ENCODE measurements around the gene KCNMB1.
"Not testable (repeated sequence)": the region's sequence is repeated elsewhere in the genome, so short reads cannot be mapped to it uniquely, and the experiment has no call there.

KCNMB1 gene

GRCh38 chr5:170413897-170414296, 24.7 kb upstream of the KCNMB1 start:
- DNase-seq = no peak

DNA sequence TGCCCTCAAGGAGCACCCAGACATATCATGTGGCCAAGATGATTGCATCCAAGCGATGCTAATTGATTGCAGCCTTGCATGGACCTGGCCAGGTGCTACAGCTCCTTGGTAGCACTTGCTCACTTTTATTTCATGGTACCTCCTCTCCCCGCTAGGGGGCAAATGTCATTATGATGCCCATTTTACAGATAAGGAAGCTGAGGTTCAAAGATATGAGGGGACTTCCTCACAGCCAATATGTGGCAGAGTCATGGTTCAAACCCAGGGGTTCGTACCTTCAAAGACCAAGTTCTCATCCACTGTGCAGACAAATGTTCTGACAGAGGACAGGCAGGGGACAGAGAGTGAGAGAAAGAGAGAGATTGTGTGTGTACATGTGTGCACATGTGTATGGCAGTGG, 21.9 kb upstream of the KCNMB1 start:
- DNase-seq = no peak

DNA sequence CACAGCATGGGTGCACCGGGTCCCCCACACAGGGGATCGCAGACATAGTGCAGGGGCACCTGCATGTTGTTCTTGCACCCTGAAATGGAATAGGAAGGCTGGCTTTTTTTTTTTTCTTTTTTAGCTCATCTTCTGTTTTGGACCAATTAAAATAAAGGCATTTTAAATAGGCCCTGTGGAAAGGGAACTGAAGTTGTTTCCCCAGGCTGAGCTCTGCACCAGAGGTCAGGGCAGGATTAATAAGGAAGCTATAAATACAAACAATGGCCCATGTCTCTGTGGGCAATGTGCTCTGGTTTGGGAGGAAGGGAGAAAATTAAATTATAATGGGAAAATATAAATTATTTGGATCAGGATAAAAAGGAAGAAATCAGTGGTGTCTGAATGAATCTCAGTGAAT, 21.2 kb upstream of the KCNMB1 start:
- DNase-seq = no peak

DNA sequence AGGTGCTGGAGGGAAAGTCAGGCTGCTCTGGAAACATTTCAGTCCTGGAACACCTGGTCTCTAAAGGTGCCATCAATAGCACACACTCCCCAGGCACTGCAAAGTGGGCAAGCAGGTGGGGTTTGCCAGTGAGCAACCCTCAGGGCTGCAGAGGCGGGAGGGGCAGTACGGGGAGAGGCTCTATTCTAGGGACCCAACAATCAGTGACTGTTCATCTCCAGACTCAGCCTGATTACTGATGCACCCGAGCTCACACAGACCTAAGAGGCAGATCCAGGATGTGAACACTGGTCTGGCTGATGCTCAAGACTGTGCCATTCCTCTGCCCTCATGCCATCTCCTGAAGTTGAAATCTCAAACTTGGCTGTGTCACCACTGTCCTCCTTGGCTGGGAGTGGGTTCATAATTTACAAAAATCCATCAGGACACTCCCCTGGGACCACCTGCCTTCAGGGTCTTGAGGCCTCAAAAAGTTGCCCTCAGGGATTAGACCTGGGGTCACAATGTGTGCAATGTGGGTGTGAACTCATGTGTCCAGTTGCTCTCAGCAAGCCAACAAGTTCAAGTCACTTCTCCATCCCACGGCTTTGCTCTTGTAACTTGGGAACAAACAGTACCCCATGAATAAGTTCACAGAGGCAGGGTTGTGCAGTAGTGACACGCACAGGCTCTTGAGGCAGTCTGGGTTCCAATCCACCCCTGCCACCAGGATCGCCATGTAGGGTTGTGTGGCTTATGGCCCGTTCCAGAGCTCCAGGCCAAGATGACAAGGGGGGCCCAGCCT, 19.9 kb upstream of the KCNMB1 start:
- no peak for DNase-seq

DNA sequence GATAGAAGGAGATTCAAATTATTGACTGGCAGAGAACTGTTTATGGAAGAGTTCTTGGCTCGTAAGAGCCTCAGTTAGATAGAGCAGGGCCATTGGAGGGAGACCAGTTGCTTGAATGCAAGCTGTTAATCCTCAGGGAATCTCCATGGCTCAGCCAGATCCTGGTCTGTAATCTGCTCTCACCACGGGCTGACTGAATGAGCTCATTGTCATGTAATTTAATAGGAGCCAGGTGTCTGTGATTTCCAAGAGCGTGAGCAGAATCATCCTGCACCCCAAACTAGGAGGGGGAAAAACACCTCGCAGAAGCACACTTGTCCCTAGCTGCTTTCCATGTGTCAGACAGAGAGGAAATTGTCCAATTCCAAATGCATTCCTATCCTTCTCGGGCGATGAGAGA, 19.1 kb upstream of the KCNMB1 start:
- DNase-seq = no peak

DNA sequence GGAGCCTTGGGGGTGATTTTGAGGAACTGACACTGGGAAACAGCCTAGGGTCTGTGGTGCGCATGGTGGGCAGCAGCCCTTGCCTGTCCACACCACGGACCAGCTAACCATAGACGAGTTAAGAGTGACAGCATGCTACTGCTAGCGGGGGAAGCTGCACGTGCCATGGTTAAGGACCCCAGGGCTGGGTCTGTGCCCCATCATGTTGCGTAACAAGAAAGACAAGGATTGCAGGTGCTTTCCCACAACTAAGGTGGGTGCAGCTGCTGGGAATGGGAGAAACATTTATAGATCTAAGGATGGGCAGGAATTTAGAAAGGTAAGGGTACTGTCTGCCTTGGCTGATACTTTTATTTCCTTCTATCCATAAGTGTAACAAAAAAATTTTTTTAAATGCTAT, 17.9 kb upstream of the KCNMB1 start:
- DNase-seq = no peak

GRCh38 chr5:170405817-170406216, 16.6 kb upstream of the KCNMB1 start:
- no peak for DNase-seq

DNA sequence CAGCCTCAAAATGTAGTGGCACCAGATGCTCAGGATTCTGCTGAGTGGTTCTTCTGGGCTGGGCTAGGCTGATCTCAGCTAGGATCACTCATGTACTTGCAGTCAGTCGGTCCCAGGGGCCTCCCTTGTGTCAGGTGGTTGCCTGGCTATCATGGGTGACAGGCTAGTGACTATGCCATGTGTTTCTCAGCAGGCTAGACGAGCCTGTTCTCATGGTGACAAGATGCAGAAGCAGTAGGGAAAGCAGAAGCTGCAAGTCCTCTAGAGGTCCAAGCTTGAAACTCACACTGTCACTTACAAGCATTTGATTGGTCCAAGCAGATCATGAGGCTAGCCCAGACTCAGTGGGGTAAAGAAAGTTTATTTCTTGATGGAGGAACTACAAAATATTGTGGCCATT, 15.2 kb upstream of the KCNMB1 start:
- DNase-seq = no peak

DNA sequence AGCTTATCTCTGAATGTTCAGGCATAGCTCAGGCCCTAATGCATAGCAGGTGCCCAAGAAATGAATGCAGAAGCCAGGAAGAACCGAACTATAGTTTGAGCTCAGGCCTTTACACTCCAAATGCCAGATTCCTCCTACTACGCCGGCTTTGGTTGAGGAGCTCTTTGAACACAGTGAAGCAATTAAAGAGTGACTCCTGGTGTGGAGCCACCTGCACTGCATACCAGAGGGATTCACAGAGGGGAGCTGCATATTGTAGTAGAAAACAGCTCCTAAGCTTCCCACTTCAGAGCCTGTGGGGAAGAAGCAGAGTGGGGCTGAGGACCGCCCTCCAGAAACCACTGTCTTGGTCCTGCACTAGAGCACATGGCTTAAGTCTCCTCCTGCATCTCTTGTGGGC, 14.5 kb upstream of the KCNMB1 start:
- no peak for DNase-seq

GRCh38 chr5:170402508-170402907, 13.3 kb upstream of the KCNMB1 start:
- no peak for DNase-seq

GRCh38 chr5:170397059-170397458, 7.9 kb upstream of the KCNMB1 start:
- no peak for DNase-seq

DNA sequence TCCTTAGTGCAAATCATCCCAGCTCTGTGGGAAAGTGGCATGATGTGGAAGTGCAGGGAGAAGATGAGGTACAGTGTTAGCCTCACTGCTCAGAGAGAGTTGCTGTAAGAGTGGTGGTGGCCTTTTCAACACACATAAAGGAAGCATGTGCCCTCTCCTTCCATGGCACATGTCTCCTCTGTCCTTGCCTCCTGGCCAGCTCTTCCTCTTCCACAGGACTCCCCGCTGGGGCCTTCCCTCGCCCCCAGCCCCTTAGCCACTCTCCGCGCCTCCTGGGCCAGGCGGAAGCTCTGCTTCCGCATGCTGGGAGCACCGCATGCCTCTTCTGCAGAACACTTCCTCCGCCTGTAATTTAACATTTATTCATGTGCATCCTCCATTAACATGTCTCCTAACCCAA, 4.8 kb upstream of the KCNMB1 start:
- no peak for DNase-seq

- no peak for DNase-seq
Observed at GRCh38 chr5:170393235-170393634, 4.1 kb upstream of the KCNMB1 start.

DNA sequence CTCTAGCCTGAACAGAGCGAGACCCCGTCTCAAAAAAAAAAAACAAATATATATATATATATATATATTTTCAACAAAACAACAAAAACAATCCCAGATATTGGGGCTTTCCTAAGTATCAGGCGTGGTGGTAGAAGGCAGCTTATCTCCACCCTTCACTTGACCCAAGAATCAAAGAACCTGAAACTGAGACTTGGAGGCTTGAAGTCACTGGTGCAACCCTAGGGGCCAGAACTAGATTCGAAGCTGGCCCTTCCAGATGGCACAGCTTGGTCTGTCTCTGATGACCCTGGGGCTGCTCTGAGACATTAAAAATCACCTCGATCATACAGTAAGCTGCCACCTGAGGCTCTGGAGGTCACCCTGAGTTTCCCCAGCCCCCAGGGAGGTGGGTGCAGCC, 1.3 kb upstream of the KCNMB1 start:
- no peak for DNase-seq

GRCh38 chr5:170389550-170389892, 354 bp upstream of the KCNMB1 start:
- no peak for DNase-seq

- no peak for DNase-seq
Observed at GRCh38 chr5:170387775-170388639, 1.2 kb downstream of the KCNMB1 start.

DNA sequence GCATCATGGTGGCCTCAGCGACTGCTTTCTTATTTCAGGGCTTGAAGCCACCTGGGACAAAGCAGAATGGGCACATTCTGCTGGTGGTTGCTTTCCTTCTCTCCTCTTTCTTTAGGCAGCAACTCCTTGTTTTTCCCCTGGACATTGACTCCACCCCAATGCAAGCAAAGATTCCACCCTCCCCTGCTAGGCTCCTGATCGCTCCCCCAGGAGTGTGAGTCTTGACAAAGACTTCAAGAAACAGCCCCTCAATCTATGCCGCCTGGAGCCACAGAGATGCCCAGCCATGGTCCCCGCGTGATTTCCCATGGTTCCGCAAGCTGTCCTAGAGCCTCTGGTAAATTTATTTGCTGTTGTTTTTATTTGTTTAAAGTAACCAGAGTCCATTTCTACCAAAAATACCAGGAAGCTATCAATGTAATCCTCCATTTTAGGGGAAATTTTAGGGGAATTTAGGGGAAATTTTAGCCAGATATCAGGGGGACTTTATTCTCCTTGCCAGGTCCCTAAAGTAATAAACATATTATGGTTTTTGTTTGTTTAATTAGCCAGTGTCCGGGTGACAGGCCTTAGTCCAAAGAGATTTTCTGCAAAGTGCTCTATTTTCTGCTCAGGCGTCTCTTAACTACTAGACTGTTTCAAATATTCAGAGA, 2.3 kb downstream of the KCNMB1 start:
- DNase-seq = no peak

DNA sequence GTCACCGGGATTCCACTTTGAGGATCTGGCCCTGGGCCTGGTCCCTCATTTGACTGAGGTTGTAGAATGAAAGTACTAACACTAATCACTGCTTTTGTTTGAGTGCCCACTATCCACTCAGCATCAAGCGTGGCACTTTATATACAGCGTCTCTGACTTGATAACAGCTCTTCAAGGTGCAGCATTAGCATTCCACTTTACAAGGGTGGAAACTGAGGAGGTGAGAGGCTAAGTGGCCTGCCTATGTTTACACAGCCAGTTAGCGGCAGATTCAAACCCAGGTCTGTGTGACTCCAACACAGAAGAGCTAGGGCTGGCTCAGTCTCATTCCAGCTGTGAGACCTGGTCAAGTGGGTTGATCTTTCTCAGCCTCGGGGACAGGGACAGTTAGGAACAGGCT, 5.9 kb downstream of the KCNMB1 start:
- no peak for DNase-seq

- DNase-seq = no peak
Observed at GRCh38 chr5:170382790-170383189, 6.4 kb downstream of the KCNMB1 start.

- DNase-seq = no peak
Observed at GRCh38 chr5:170380361-170380951, 8.7 kb downstream of the KCNMB1 start.

- DNase-seq = no peak
Observed at GRCh38 chr5:170378740-170379139, 10.4 kb downstream of the KCNMB1 start.

DNA sequence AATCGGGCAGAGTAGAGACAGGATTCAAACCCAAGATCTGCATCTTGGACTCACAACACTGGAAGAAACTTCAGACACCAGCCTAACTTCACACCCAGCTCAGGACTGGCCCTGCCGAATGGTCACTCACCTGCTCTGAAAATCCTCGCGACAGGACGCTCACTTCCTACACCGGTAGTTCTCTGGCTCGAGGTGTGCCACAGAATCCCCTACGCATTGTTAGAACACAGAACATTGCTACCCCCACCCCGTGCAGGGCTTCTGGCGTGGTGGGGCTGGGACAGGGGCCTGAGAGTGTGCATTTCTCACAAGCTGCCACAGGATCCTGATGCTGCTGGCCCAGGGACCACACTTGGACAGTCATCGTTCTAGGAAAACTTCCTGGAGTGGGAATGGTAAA, 12.1 kb downstream of the KCNMB1 start:
- DNase-seq = no peak

DNA sequence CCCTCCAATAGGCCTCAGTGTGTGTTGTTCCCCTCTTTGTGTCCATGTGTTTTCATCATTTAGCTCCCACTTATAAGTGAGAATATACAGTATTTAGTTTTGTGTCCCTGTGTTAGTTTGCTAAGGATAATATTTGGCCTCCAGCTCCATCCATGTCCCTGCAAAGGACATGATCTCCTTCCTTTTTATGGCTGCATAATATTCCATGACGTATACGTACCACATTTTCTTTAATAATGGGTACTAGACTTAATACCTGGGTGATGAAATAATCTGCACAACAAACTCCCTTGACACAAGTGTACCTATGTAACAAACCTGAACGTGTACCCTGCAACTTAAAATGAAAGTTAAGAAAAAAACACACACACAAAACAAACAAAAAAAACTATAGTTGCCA, 12.6 kb downstream of the KCNMB1 start:
- not testable (repeated sequence) for DNase-seq

- DNase-seq = no peak
Observed at GRCh38 chr5:170375283-170375682, 13.9 kb downstream of the KCNMB1 start.
